ENCODE data around the gene HMCN1.
"Not testable (repeated sequence)": the region's sequence is repeated elsewhere in the genome, so short reads cannot be mapped to it uniquely, and the experiment has no call there.

HMCN1 gene

GRCh38 chr1:186175588-186175987 is 441.4 kb downstream of the HMCN1 start:
- no peak for DNase-seq

- no peak for DNase-seq
Measured at GRCh38 chr1:186178426-186179043, 444.3 kb downstream of the HMCN1 start.

DNA sequence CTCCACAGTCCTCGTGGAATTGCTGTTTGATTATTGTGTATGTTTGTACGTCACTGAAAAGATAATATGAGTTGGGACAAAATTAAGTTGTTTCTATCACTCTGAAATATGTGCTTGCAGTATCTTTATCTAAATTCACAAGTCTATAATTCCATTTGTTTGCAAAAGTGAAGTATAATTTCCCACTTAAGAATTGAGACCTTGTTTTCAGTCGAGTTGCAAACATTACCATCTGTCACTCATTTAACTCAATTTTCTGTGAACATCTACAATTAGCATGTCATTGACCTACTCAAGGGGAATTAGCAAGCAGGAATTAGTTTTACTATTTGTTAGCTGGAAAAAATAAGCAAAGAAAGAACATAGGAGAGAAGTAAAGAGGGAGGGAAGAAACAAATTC is 445.0 kb downstream of the HMCN1 start:
- DNase-seq: no peak

DNA sequence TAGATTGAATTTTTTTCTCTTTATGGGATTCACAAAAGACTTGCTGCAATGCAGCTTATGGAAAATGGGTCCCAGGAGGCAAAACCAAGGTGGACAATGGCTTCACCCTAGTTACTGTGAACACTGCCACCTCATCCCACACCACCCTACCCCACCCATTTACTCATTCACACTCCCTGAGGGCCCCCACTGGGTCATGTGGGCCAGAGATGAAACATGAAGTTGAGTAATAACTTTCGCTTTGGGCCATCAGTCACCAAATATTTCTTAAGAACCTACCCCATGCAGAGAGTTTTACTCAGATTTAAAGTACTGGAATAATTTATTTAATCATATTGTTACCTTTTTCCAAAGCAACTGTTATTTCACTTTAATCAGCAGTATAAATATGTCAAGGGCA is 449.0 kb downstream of the HMCN1 start:
- DNase-seq: no peak

- DNase-seq: no peak
Measured at GRCh38 chr1:186183970-186184628, 449.9 kb downstream of the HMCN1 start.

GRCh38 chr1:186186251-186186650 is 452.1 kb downstream of the HMCN1 start:
- DNase-seq: not testable (repeated sequence)

GRCh38 chr1:186187601-186188000 is 453.4 kb downstream of the HMCN1 start:
- DNase-seq: no peak

DNA sequence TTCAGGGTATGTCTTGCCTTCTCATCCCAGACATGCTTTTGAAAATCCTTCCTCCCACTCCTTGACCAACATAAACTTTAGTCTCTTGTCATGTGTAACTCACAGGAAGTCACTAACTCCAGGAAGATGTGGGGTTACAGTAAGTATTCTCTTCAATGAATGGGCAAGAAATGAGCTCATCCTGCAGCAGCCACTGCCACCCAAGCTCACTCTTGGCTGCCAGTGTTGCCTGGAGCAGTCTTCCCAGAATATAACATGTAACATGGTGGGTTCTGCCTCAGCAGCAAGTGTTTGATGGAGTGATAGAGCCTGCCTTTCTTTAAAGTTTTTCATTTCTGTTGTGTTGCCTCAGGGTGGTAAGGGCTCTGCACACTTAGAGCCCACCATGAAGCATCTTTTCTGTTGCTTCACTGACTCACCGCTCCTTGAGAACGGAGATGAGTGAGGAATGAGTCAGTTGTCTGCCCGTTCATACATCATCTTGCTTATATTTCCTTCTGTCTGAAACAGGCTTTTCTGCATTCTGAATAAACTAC is 453.9 kb downstream of the HMCN1 start:
- no peak for DNase-seq

DNA sequence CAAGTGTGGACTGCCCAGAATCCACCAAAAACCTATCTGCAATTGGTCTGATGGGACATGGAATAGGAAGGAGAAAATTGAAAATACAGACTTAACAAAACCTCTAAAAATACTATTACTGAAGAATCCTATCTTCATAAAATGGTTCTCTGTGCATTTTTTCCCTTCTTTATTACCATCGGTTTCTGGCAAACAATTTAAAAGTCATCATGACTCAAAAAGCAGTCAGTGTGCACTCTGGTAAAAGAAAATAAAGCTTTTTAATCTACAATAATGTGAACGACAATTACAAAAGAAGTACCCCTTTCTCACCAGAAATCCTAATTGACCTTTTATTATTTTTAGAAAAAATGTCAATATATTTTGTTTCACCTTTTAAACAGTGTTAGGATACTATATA is 454.5 kb downstream of the HMCN1 start:
- no peak for DNase-seq

DNA sequence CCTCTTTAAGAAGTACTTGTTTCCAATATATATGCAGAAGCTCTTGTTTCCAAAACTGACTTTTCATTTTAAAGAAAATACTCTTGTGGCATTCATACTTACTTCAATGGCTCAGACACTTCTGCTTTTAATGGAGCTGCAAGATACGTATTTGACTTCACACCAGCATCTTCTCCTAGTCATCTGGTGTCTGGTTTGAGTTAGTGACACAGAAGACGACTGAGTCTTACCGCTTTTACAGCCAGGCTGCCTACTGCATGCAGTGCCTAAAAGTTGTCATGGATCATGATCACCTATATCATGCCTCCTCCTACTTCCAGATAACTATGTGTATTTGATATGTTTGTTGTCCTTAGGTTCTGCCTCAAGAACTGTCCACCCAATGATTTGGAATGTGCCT is 455.0 kb downstream of the HMCN1 start:
- DNase-seq: no peak

GRCh38 chr1:186191511-186191910 is 457.3 kb downstream of the HMCN1 start:
- DNase-seq: no peak

- DNase-seq: no peak
Measured at GRCh38 chr1:186193224-186193623, 459.0 kb downstream of the HMCN1 start.

- DNase-seq: no peak
Measured at GRCh38 chr1:186194107-186194756, 460.0 kb downstream of the HMCN1 start.

DNA sequence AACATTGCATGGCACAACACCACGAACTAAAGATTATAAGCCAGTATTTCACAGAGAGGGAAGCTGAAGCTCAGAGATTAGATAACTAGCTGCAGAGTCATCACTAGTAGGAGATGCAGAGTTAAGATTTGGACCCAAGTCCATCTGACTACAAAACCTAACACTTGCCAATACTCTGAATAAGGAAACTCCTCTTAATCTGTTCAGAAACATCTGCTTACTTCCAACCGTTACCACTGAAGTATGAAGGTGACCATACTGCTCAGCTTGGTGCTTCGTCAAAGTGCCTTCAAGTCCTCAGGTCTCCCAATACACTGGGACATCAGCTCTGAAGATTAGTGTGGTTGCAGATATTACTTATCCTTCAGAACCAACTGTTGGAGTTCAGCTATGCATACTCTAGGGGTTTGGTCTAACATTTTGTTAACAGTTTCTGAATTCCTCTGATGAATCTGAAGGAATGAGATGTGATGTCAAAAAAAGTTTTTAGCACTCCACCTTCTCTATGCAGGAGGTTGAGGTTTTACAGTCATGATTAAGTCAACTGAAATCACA is 461.3 kb downstream of the HMCN1 start:
- DNase-seq: no peak

- DNase-seq: no peak
Measured at GRCh38 chr1:186202271-186202764, 468.1 kb downstream of the HMCN1 start.

GRCh38 chr1:186202776-186203175 is 468.6 kb downstream of the HMCN1 start:
- no peak for DNase-seq

- DNase-seq: no peak
Measured at GRCh38 chr1:186206048-186206570, 471.9 kb downstream of the HMCN1 start.

DNA sequence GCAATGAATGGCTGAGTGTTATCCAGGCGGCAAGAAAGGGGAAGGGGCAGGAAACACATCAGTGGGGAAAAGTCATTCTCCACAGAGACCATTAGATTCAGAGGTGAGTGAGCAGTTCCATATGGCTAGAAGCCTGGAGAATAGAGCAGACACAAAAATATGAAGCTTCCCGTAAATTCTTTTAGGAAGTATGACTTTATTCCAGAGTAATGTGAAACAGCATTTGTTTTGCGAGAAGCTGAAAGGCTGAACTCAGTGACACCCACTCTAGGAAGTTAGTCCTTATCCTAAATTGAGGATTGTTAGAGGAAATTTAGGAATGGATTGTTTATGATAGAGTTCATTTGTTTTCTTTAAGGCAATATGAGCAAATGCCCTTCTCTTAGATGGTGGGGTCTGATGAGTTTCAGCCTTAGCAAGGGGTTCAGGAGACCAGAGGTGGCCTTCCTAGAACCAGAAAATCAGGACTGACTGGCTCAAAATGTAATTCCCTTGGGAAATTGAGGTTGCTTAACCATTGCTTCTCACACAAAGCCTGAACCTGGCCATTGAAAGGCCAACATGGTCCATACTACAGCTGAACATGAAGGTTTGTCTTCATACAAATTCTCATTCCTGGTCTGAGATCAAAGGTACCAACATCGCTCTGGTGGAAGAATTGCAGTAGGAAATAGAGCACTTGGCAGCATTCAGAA is 473.3 kb downstream of the HMCN1 start:
- DNase-seq: no peak

DNA sequence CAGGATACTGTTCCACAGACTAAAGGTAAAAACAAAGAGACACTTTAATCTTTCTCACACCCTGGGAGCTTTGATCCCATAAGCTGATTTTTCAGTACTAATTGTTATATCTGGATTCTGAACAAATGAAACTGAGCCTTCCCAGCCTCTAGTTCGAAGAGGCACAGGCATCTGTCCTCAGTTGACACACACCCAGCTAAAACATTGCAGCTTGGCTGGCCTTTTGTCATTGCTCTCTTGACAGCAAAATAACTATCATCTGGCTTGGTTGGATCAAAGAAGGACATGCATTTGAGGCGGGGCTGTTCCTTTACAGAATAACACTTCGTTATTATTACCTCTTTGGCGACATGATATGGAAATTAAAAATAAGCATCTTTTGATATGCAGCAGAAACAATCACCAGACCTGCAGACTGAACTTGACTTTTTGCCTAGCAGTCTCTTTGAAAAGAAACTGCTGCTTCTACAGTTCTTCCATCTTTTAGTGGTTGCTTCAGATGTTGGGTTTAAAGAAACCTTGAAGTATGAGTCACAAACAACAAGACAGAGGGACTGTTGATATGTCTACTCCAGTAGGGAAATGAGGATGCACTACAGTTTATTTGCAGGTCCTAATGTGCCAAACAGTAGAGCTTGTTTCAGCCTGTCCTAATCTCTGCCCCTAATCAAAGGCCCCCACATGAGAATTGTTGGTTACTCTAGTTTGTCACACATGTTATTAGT is 474.4 kb downstream of the HMCN1 start:
- no peak for DNase-seq

DNA sequence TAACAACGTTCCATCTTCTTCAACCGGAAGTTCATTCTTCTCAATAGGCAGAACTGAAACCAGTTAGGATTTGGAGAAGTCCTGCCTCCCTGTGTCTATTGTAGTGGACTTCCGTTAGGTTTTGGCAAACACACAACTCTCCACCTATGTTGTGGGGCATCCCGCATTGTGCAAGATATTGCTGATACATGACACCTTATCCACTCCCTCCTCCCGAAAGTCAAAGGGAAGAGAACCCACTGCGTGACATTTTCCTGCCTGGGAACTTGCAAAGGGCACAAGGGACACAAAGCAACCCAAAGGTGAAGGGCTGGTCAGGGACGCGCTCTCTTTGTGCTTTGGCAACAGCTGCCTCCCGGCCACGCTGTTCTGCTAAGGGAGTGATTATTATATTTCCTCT is 476.1 kb downstream of the HMCN1 start:
- DNase-seq: no peak

DNA sequence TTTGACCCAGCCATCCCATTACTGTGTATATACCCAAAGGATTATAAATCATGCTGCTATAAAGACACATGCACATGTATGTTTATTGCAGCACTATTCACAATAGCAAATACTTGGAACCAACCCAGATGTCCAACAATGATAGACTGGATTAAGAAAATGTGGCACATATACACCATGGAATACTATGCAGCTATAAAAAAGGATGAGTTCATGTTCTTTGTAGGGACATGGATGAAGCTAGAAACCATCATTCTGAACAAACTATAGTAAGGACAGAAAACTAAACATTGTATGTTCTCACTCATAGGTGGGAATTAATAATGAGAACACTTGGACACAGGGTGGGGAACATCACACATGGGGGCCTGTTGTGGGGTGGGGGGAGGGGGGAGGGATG is 477.4 kb downstream of the HMCN1 start:
- not testable (repeated sequence) for DNase-seq
